HG03565 (cell line): ENCODE measurements around the gene SLC37A1.

ENCODE experiments used
- ATAC-seq: cut with Tn5 transposase; IDR thresholded peaks from one replicate; pipeline ENCODE4 v1.9.1; 2021; ENCODE audit warnings: mild to moderate bottlenecking, moderate library complexity; ENCODE audit not compliant: unreplicated experiment

Gene SLC37A1

GRCh38 chr21:42591170-42591869 lies 77.7 kb downstream of the SLC37A1 start:
- ATAC-seq, result no peak

- no peak for ATAC-seq
Measured at GRCh38 chr21:42592156-42592820, 78.6 kb downstream of the SLC37A1 start.

GRCh38 chr21:42593007-42593814 lies 79.6 kb downstream of the SLC37A1 start:
- ATAC-seq, result no peak

GRCh38 chr21:42594616-42595282 lies 81.1 kb downstream of the SLC37A1 start:
- ATAC-seq, result no peak

GRCh38 chr21:42595283-42596187 lies 81.9 kb downstream of the SLC37A1 start:
- no peak for ATAC-seq

GRCh38 chr21:42596657-42597056 lies 83.0 kb downstream of the SLC37A1 start:
- no peak for ATAC-seq

GRCh38 chr21:42597487-42598158 lies 84.0 kb downstream of the SLC37A1 start:
- ATAC-seq, result no peak

GRCh38 chr21:42598159-42598735 lies 84.6 kb downstream of the SLC37A1 start:
- no peak for ATAC-seq

- ATAC-seq, result no peak
Measured at GRCh38 chr21:42599486-42599885, 85.8 kb downstream of the SLC37A1 start.

- no peak for ATAC-seq
Measured at GRCh38 chr21:42599962-42600361, 86.3 kb downstream of the SLC37A1 start.

GRCh38 chr21:42601656-42602055 lies 88.0 kb downstream of the SLC37A1 start:
- ATAC-seq, result no peak

GRCh38 chr21:42607102-42607501 lies 93.5 kb downstream of the SLC37A1 start:
- no peak for ATAC-seq

GRCh38 chr21:42607525-42608102 lies 94.0 kb downstream of the SLC37A1 start:
- ATAC-seq, result no peak

GRCh38 chr21:42608446-42608845 lies 94.8 kb downstream of the SLC37A1 start:
- ATAC-seq, result no peak

- no peak for ATAC-seq
Measured at GRCh38 chr21:42609811-42610210, 96.2 kb downstream of the SLC37A1 start.

- ATAC-seq, result no peak
Measured at GRCh38 chr21:42611852-42612251, 98.2 kb downstream of the SLC37A1 start.

GRCh38 chr21:42612390-42612789 lies 98.7 kb downstream of the SLC37A1 start:
- ATAC-seq, result no peak

- no peak for ATAC-seq
Measured at GRCh38 chr21:42613756-42614155, 100.1 kb downstream of the SLC37A1 start.

GRCh38 chr21:42614396-42614795 lies 100.7 kb downstream of the SLC37A1 start:
- no peak for ATAC-seq
